ENCODE results near the gene ZC3H18. TPM values are rescaled to one million over a fixed set of nuclear protein-coding genes. Genes with fewer than 3 reads are reported as not detected.

ZC3H18 gene
- total RNA-seq, 1 donor from 2014 or later = 46.9 TPM

GRCh38 chr16:88531931-88532433 is 38.2 kb upstream of the ZC3H18 start:
- intact Hi-C loops (cut with DNase I) = no loop called here
- no peak for ATAC-seq
- no peak for DNase-seq (ENCODE audit: low spot score)

GRCh38 chr16:88532434-88533241 is 37.6 kb upstream of the ZC3H18 start:
- ATAC-seq (no peak), DNase-seq (ENCODE audit: low spot score) (no peak)
- intact Hi-C loops (cut with DNase I) = no loop called here

GRCh38 chr16:88533381-88533917 is 36.8 kb upstream of the ZC3H18 start:
- DNase-seq (ENCODE audit: low spot score) = no peak
- intact Hi-C loops (cut with DNase I) = no loop called here
- ATAC-seq = no peak

- peak; percentile 64 for ATAC-seq
- peak; percentile 88 for DNase-seq (ENCODE audit: low spot score)
- intact Hi-C loops (cut with DNase I) = no loop called here
These were observed 36.1 kb upstream of the ZC3H18 start for GRCh38 chr16:88533932-88534637.

- intact Hi-C loops (cut with DNase I) = no loop called here
- ATAC-seq (no peak), DNase-seq (ENCODE audit: low spot score) (no peak)
These were observed 35.5 kb upstream of the ZC3H18 start for GRCh38 chr16:88534638-88535190.

- no peak for ATAC-seq
- intact Hi-C loops (cut with DNase I) = no loop called here
- no peak for DNase-seq (ENCODE audit: low spot score)
These were observed 34.9 kb upstream of the ZC3H18 start for GRCh38 chr16:88535191-88535856.

GRCh38 chr16:88535857-88536222 is 34.4 kb upstream of the ZC3H18 start:
- DNase-seq (ENCODE audit: low spot score) (no peak), ATAC-seq (no peak)
- intact Hi-C loops (cut with DNase I) = no loop called here

GRCh38 chr16:88536510-88536909 is 33.7 kb upstream of the ZC3H18 start:
- no peak for ATAC-seq
- intact Hi-C loops (cut with DNase I) = no loop called here
- no peak for DNase-seq (ENCODE audit: low spot score)

- intact Hi-C loops (cut with DNase I) = no loop called here
- DNase-seq (ENCODE audit: low spot score) (no peak), ATAC-seq (no peak)
These were observed 33.0 kb upstream of the ZC3H18 start for GRCh38 chr16:88536971-88537751.

GRCh38 chr16:88537859-88538258 is 32.3 kb upstream of the ZC3H18 start:
- DNase-seq (ENCODE audit: low spot score) (no peak), ATAC-seq (no peak)
- intact Hi-C loops (cut with DNase I) = no loop called here

GRCh38 chr16:88538366-88539060 is 31.7 kb upstream of the ZC3H18 start:
- DNase-seq (ENCODE audit: low spot score) = no peak
- intact Hi-C loops (cut with DNase I) = no loop called here
- ATAC-seq = no peak

GRCh38 chr16:88539261-88539651 is 30.9 kb upstream of the ZC3H18 start:
- DNase-seq (ENCODE audit: low spot score) (no peak), ATAC-seq (no peak)
- intact Hi-C loops (cut with DNase I) = no loop called here

- DNase-seq (ENCODE audit: low spot score) (no peak), ATAC-seq (peak; percentile 28)
- intact Hi-C loops (cut with DNase I) = no loop called here
These were observed 30.4 kb upstream of the ZC3H18 start for GRCh38 chr16:88539652-88540345.

- DNase-seq (ENCODE audit: low spot score) (no peak), ATAC-seq (no peak)
- intact Hi-C loops (cut with DNase I) = no loop called here
These were observed 29.7 kb upstream of the ZC3H18 start for GRCh38 chr16:88540346-88540977.

- no peak for DNase-seq (ENCODE audit: low spot score)
- ATAC-seq = no peak
- intact Hi-C loops (cut with DNase I) = no loop called here
These were observed 28.2 kb upstream of the ZC3H18 start for GRCh38 chr16:88541831-88542616.

- DNase-seq (ENCODE audit: low spot score) = no peak
- ATAC-seq = no peak
- intact Hi-C loops (cut with DNase I) = no loop called here
These were observed 26.9 kb upstream of the ZC3H18 start for GRCh38 chr16:88543230-88543813.

All from sciatic nerve (tissue), 2 donors.